ENCODE data around the gene PRDM12.

Gene PRDM12

DNA sequence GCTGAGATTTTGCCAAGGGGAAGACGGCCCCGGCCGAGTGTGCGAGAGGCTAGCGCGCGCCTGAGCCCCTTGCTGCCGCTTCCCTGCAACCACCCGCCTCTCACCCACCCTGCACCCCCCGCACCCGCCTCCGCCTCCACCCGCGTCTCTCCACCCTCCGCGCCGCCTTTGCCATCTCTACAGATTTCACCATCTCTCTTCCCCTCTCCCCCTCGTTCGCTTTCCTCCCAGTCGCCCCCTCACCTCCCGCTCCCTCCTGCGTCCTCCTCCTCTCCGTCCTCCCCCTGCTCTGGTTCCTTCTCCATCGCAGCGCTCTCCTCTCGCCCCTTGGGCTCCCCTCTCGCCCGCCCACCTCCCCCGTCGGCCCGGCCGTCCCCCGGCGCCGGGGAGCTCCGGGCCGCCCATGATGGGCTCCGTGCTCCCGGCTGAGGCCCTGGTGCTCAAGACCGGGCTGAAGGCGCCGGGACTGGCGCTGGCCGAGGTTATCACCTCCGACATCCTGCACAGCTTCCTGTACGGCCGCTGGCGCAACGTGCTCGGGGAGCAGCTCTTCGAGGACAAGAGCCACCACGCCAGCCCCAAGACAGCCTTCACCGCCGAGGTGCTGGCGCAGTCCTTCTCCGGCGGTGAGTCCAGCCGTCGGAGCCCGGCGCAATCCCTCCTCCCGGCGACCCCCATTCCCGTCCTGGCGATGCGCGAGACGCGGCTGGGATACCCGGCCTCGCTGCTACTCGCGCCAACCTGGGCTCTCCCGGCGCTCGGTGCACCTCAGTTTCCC lies at the start of gene PRDM12:
PRDM12 (plus strand) TSS at position 344 of the 778 bp plus-strand sequence; CDS start at position 404, 60 bp downstream.
- H3K4me1 Mint-ChIP-seq (ENCODE audit: low read depth) = peaks cover 28% of the 10 kb centered on the region
- H3K4me3 Mint-ChIP-seq = peak within 1 kb of the TSS; percentile 56
- no peak within 1 kb of the TSS for H3K27ac Mint-ChIP-seq
- H3K27me3 Mint-ChIP-seq = peaks cover 17% of the 10 kb centered on the region
- no peaks in the 10 kb centered on the region for H3K36me3 Mint-ChIP-seq
- no peaks in the 10 kb centered on the region for H3K9me3 Mint-ChIP-seq (ENCODE audit: low read depth)

DNA sequence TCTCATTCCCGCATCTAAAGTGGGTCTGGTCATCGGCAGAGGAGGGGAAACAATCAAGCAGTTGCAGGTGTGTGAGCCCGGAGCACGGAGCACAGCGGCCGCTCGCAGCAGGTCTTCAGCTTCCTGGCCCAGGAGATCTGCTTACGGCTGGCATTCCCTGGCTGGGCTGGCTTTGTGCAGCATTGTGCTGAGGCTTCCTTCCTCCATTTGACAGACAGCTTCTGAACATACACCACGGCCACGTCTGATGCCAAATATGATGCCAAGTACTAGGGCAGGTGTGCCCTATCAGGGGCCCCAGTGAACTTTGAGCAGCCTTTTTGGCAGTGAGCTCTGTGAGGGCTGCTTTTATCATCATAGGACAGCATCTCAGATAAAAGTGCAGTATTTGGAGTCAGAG lies 47.9 kb upstream of the PRDM12 start:
- Mint-ChIP-seq H3K27ac (no peak overlapping the region), H3K4me3 (no peak overlapping the region), H3K4me1 (ENCODE audit: low read depth) (no peaks in the 10 kb centered on the region), H3K27me3 (no peaks in the 10 kb centered on the region), H3K9me3 (ENCODE audit: low read depth) (no peaks in the 10 kb centered on the region), H3K36me3 (no peaks in the 10 kb centered on the region)

DNA sequence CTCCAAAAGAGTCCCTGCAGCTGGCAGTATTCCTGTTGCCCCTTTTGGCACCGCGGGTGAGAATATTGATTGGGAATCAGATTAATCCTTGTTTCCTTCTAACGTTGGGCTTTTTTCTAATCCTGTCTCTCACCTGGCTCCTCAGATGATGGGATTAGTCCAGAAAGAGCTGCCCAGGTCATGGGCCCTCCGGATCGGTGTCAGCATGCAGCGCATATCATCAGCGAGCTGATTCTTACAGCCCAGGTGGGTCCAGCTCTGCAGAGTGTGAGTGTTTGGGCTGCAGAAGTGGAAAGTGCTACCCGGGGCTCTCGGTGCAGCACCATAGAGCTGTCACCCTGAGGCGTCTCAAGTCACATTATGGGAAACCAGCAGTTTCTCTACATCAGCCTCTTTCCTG lies 40.9 kb upstream of the PRDM12 start:
- peaks cover 9% of the 10 kb centered on the region for H3K36me3 Mint-ChIP-seq
- H3K4me3 Mint-ChIP-seq = no peak overlapping the region
- H3K4me1 Mint-ChIP-seq (ENCODE audit: low read depth) = no peaks in the 10 kb centered on the region
- no peaks in the 10 kb centered on the region for H3K27me3 Mint-ChIP-seq
- no peaks in the 10 kb centered on the region for H3K9me3 Mint-ChIP-seq (ENCODE audit: low read depth)
- no peak overlapping the region for H3K27ac Mint-ChIP-seq

DNA sequence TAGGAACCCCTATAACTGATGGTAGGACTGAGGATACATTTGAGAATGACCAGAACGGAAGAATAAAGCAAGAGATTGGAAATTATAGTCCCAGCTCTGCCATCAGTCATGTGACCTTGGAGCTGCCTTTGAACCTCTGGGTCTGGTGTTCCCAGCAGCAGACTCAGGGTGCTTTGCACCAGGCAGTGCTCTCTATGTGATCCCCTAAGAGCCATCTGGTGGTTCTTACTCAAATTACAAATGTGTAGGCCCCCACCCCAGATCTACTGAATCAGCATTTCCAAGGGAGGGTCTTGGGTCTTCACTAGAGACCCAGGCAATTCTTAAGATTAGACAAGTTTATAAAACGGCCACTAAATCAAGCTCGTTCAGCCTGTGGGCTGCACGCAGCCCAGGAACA lies 40.2 kb upstream of the PRDM12 start:
- H3K36me3 Mint-ChIP-seq = peaks cover 9% of the 10 kb centered on the region
- no peak overlapping the region for H3K27ac Mint-ChIP-seq
- no peaks in the 10 kb centered on the region for H3K4me1 Mint-ChIP-seq (ENCODE audit: low read depth)
- no peaks in the 10 kb centered on the region for H3K9me3 Mint-ChIP-seq (ENCODE audit: low read depth)
- H3K27me3 Mint-ChIP-seq = no peaks in the 10 kb centered on the region
- H3K4me3 Mint-ChIP-seq = no peak overlapping the region

DNA sequence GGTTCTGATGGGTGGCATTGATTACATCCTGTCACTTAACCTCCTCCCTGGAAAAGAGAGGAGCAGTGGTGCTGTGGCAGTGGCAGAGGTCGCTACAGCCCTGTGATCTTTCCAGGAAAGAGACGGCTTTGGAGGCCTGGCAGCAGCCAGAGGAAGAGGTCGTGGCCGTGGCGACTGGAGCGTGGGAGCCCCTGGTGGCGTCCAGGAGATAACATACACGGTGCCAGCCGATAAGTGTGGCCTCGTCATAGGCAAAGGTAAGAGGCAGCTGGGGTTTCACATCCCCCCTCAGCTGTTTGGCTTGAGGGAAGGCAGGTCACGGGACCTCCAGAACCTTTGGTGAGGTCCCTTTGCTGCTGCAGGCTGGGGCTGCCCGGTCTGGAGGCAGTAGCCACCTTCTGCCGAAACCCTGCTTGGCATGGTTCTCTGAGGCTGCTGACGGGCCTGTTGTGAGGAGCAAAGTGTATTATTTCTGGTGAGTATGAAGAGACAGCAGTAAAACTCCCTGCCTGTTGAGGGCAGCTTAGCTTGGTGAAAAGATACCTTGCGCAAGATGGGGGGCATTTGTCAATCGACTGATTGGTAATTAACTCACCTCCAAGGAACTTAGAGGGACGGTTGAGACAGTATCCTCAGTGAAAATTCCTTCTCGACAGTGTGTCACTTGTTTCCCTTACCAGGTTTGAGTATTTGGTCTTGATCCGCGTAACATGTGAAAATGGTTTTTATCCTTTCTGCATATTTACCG lies 38.0 kb upstream of the PRDM12 start:
- H3K27me3 Mint-ChIP-seq = no peaks in the 10 kb centered on the region
- peaks cover 9% of the 10 kb centered on the region for H3K36me3 Mint-ChIP-seq
- no peak overlapping the region for H3K27ac Mint-ChIP-seq
- no peaks in the 10 kb centered on the region for H3K9me3 Mint-ChIP-seq (ENCODE audit: low read depth)
- no peaks in the 10 kb centered on the region for H3K4me1 Mint-ChIP-seq (ENCODE audit: low read depth)
- H3K4me3 Mint-ChIP-seq = no peak overlapping the region

DNA sequence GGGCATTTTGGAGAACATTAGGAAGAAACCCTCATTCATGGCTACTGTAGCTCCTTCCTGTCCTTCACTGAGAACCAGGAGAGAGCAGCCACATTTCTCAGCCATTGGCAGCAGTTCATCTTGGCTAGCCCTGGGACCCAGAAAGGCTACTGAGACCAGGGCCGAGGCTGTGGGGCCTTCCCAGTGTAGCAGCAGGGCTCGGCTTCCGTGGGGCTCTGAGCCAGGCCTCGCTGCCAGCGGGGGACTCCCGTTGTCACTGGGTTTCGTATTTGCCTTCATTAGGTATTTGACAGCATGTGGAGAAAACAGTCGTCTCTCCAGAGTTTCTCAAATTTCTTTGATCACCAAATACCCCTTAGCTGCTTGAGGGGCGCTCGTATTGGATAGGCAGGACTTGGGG lies 37.3 kb upstream of the PRDM12 start:
- no peaks in the 10 kb centered on the region for H3K9me3 Mint-ChIP-seq (ENCODE audit: low read depth)
- H3K27me3 Mint-ChIP-seq = no peaks in the 10 kb centered on the region
- H3K4me3 Mint-ChIP-seq = no peak overlapping the region
- peaks cover 9% of the 10 kb centered on the region for H3K36me3 Mint-ChIP-seq
- H3K4me1 Mint-ChIP-seq (ENCODE audit: low read depth) = no peaks in the 10 kb centered on the region
- no peak overlapping the region for H3K27ac Mint-ChIP-seq

DNA sequence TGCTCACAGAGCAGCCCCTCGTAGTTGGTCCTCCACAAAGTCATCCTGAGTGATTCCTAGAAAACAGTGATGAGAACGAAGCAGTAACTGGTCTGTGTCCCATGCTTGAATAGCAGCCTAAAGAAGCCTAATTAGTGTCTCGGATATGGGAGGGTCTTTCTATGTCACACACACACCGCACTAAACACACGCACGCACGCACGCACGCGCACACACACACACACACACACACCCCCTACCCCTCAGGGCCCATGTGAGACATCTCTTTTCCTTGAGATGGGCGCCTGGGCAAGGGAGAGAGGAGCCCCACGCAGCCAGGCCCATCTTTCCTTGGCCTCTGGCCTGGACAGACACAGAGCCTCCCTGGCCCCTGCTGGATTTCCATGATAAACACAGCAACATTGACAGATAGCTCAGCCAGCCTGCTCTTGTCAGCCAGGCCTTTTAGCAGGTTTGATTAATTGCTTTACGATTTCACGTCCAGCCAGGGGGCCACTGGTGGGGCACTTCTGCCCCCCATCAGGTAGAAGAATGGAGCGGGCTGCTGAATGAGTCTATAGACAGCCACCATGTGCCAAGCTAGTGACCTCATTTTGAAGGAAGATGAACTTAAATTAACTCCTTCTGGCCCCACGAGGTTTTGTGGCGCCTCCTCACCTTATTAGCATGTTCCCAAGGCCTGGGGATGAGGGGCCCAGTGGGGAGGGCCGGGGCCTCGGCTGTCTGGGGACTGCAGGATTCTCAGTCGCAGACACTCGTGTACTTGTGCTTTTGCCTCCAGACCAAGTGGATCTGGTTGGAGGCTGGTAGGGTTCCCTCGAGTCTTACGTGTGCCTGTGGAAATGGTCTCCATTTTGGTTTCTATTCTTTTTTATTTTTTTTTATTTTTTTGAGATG lies 36.2 kb upstream of the PRDM12 start:
- Mint-ChIP-seq H3K4me1 (ENCODE audit: low read depth) (no peaks in the 10 kb centered on the region), H3K36me3 (peaks cover 11% of the 10 kb centered on the region), H3K27me3 (no peaks in the 10 kb centered on the region), H3K4me3 (no peak overlapping the region), H3K27ac (no peak overlapping the region), H3K9me3 (ENCODE audit: low read depth) (no peaks in the 10 kb centered on the region)

DNA sequence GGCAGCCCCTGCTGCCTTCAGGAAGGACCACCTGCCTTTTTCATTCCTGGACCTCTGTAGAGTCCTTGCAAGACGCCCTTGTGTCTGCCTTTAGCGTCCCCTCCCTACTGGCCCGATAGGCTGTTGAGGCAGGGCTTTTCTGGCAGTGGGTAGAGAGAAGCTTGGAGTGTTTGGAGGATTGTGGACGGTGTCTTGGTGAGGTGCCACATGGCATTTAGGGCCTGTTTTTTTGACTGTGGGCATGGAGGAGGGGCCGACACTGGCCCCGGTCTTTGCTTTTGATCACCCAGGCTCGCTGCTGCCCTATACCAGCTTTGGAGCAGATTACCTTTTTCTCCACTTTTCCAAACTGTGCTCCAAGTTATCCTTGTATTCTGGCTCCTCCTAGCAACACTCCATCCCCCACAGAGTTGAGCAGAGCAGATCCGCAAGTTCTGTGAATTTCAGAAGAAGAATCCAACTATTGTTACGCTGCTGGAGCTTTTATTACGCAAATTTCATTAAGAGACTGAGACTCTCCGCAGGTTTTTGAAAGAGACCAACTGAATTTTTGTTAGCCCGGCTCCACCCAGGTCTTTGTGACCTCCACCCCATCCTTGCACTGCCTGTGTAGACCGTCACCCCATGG lies 34.8 kb upstream of the PRDM12 start:
- H3K27ac Mint-ChIP-seq = no peak overlapping the region
- H3K4me1 Mint-ChIP-seq (ENCODE audit: low read depth) = no peaks in the 10 kb centered on the region
- peaks cover 8% of the 10 kb centered on the region for H3K36me3 Mint-ChIP-seq
- H3K9me3 Mint-ChIP-seq (ENCODE audit: low read depth) = no peaks in the 10 kb centered on the region
- H3K27me3 Mint-ChIP-seq = no peaks in the 10 kb centered on the region
- H3K4me3 Mint-ChIP-seq = no peak overlapping the region

DNA sequence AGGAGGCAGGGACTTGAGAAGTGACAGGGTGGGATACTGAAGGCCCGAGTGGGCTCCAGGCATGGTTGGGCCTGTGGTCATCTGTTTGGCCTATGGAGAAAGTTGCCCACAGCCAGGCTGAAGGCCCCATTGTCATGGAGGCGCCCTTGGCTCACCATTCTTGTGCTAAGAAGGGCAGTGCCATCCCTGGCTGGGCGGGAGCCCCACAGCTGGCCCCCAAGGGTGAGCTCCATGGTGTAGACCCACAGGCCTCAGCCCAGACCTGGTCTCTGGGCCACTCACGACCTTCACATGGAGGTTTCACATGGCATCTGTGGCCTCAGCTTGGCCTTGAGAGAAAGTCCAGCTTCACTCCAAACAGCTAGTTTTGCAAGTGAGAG lies 34.3 kb upstream of the PRDM12 start:
- Mint-ChIP-seq H3K9me3 (ENCODE audit: low read depth) (no peaks in the 10 kb centered on the region), H3K4me3 (no peak overlapping the region), H3K36me3 (peaks cover 10% of the 10 kb centered on the region), H3K27me3 (no peaks in the 10 kb centered on the region), H3K4me1 (ENCODE audit: low read depth) (no peaks in the 10 kb centered on the region), H3K27ac (no peak overlapping the region)

DNA sequence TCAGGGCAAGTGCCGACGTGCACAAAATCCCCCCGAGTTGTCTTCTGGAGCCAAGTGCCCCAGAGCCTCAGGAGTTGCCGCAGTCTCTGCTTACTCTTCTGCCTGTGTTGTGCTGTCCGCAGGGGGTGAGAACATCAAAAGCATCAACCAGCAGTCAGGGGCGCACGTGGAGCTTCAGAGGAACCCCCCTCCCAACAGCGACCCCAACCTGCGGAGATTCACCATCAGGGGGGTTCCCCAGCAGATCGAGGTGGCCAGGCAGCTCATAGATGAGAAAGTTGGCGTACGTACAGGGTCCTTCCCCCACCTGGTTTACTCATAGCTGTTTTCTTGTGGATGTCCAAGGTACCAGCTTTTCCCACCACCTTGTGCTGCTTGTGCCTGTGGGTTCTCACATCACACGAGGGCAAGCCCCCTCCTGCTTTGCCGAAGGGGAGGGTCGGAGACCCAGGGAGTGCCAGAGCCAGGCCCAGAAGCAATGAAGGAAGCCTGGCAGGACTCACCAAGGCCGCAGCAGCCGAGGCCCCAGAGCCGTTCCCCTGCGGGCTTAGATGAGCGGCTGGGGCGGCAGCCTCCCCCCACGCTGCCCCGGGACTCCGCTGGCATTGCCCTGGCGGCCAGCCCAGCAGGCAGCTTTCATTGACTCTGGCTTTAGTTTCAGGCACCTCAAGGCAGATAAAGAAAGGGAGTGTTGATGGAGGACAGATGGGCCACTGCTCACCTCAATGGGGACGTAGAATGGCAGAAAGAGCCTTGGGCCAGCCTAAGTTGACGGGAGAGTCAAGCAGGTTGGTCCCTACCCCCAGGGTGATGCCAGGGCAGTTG lies 33.7 kb upstream of the PRDM12 start:
- Mint-ChIP-seq H3K27ac (no peak overlapping the region), H3K27me3 (no peaks in the 10 kb centered on the region)

DNA sequence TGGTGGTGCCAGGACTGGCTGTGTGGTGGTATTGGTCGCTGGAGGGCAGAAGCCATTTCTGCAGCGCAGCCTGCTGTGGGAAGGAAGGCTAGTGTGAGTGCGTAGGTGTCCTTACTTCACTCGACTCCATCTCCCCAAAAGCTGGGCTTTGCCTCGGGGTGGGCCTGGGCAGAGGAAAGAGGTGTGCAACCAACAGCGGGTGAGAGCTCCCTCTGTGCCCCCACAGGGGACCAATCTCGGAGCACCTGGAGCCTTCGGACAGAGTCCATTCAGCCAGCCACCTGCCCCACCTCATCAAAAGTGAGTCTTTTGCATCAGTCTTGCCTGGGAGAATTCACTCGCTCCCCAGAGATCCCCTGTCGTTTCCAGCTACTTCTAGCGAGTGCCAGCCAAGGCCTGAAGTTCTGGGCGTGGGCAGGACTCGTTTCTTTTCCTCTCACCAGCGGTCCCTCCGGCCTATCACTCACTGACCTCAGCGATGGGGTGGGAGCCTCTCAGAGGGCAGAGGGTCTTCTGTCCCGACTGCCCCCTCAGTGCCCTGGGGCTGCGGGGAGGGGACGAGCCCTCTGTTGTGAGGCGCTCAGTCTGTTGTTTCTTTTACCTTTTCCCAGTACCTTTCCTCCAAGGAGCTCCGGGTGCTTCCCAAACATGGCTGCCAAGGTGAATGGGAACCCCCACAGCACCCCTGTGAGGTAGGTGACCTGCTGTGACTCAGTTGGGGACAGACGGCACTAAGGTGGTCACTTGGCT lies 32.9 kb upstream of the PRDM12 start:
- Mint-ChIP-seq H3K4me3 (no peak overlapping the region), H3K27me3 (no peaks in the 10 kb centered on the region), H3K27ac (no peak overlapping the region), H3K4me1 (ENCODE audit: low read depth) (no peaks in the 10 kb centered on the region), H3K9me3 (ENCODE audit: low read depth) (no peaks in the 10 kb centered on the region), H3K36me3 (peaks cover 8% of the 10 kb centered on the region)

More for the DNA sequence above, 33.7 kb upstream of the PRDM12 start:
- no peak overlapping the region for H3K4me3 Mint-ChIP-seq
- H3K36me3 Mint-ChIP-seq = peaks cover 8% of the 10 kb centered on the region
- H3K9me3 Mint-ChIP-seq (ENCODE audit: low read depth) = no peaks in the 10 kb centered on the region
- no peaks in the 10 kb centered on the region for H3K4me1 Mint-ChIP-seq (ENCODE audit: low read depth)

DNA sequence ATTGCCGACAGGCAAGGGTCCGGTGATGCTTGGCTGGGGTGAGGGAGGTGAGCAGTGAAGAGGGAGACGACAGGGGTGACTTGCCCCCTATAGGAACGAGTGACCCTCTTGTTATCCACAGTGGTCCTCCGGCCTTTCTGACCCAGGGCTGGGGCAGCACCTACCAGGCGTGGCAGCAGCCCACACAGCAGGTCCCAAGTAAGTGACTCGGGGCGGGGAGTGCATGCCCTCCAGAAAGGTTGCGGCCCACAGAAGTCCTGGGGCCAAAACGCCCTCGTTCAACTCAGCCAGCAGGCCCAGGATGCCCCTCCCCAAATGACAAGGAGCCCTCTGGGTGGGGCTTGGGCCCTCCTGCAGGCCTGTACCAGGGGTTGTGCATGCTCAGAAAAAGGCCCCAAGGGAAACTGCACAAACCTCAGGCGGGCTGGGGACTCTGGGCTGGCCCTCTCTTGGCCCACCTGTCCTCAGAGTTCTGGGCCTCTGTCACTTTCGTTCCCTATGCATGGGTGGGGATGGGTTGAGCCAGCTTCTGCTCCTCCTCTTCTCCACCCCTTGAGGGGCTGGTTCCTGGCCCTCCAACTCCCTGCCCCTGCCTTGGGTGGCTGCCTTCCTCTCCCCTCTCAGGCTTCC lies 32.2 kb upstream of the PRDM12 start:
- H3K4me3 Mint-ChIP-seq = no peak overlapping the region
- H3K36me3 Mint-ChIP-seq = peaks cover 8% of the 10 kb centered on the region
- no peak overlapping the region for H3K27ac Mint-ChIP-seq
- no peaks in the 10 kb centered on the region for H3K4me1 Mint-ChIP-seq (ENCODE audit: low read depth)
- no peaks in the 10 kb centered on the region for H3K27me3 Mint-ChIP-seq
- no peaks in the 10 kb centered on the region for H3K9me3 Mint-ChIP-seq (ENCODE audit: low read depth)

DNA sequence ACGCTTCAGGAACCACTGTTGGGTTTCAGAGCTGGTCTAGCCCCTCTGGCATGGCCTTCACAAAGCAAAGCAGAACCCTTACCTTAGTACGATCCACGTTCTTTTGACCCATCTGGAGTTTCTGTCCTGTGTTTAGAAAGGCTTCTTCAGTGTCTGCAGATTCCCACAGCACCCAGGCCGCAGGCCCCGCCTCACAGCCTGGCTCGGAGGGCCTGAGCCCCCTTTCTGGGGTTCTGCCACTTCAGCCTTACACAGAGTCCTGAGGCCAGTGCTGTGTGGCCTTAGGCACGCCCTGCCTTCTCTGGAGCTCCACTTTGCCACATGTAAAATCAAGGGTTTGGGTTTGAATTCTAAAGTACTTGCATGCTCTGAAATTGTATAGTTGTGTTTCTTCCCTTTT lies 31.6 kb upstream of the PRDM12 start:
- no peaks in the 10 kb centered on the region for H3K4me1 Mint-ChIP-seq (ENCODE audit: low read depth)
- no peak overlapping the region for H3K27ac Mint-ChIP-seq
- H3K9me3 Mint-ChIP-seq (ENCODE audit: low read depth) = no peaks in the 10 kb centered on the region
- peaks cover 4% of the 10 kb centered on the region for H3K36me3 Mint-ChIP-seq
- H3K4me3 Mint-ChIP-seq = no peak overlapping the region
- no peaks in the 10 kb centered on the region for H3K27me3 Mint-ChIP-seq
